ENCODE measurements around the gene CHMP2B.
"Not testable (repeated sequence)": the region's sequence is repeated elsewhere in the genome, so short reads cannot be mapped to it uniquely, and the experiment has no call there.

Gene CHMP2B

DNA sequence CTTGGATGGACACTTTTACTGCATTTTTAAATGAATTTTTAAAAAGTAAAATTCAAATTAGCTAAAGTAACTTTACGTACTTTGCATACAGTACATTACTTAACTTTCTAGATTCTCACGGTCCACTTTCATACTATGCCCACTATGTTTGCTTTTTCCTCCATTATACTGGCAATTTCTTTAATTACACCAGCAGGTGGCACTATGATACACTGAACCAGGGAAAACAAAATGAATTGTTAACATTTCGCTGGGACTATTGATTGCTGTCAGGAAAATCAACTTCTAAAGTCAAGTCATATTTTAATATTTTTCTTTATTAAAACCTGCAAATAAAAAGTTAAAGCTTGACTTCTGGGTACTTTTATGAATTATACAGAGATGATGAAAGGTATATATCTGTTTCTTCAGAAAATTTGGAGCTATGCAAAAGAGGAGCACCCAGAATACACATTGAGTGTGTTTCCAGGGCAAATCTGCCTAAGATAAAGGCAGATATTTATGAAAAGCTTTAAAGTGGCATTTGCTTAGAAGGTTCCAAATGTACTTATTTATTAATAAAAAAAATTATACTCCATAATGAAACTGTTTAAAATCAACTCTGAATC lies 71.1 kb downstream of the CHMP2B start:
- no peaks in the 10 kb centered on the region for H3K4me1 ChIP-seq
- no peak overlapping the region for H3K4me3 ChIP-seq (ENCODE audit: low read depth, low read length)
- peaks cover 8% of the 10 kb centered on the region; the same call in 1 of the 2 replicates for H3K27me3 ChIP-seq
- no peaks in the 10 kb centered on the region for H3K9me3 ChIP-seq
- H3K36me3 ChIP-seq, result no peaks in the 10 kb centered on the region
- no peak for DNase-seq
- TF ChIP-seq, protein P1, sequence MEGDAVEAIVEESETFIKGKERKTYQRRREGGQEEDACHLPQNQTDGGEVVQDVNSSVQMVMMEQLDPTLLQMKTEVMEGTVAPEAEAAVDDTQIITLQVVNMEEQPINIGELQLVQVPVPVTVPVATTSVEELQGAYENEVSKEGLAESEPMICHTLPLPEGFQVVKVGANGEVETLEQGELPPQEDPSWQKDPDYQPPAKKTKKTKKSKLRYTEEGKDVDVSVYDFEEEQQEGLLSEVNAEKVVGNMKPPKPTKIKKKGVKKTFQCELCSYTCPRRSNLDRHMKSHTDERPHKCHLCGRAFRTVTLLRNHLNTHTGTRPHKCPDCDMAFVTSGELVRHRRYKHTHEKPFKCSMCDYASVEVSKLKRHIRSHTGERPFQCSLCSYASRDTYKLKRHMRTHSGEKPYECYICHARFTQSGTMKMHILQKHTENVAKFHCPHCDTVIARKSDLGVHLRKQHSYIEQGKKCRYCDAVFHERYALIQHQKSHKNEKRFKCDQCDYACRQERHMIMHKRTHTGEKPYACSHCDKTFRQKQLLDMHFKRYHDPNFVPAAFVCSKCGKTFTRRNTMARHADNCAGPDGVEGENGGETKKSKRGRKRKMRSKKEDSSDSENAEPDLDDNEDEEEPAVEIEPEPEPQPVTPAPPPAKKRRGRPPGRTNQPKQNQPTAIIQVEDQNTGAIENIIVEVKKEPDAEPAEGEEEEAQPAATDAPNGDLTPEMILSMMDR (IDR thresholded peaks at IDR 0.05; ENCODE audit: low read depth, low read length), result peak; percentile 63

- H3K9me3 ChIP-seq; DNase-seq; H3K4me3 ChIP-seq (ENCODE audit: low read depth, low read length); H3K27me3 ChIP-seq; H3K36me3 ChIP-seq; H3K4me1 ChIP-seq: not testable (repeated sequence)
These were observed 77.9 kb downstream of the CHMP2B start for GRCh38 chr3:87305031-87305430.

Data from BE2C (cell line).